ENCODE results near the gene LHFPL3. TPM values are rescaled to one million over a fixed set of nuclear protein-coding genes. Genes with fewer than 3 reads are reported as not detected.

Gene LHFPL3
- total and polyA plus RNA-seq, 2 donors (not counting 1 experiment from before 2014, with no cell fraction given): not detected

DNA sequence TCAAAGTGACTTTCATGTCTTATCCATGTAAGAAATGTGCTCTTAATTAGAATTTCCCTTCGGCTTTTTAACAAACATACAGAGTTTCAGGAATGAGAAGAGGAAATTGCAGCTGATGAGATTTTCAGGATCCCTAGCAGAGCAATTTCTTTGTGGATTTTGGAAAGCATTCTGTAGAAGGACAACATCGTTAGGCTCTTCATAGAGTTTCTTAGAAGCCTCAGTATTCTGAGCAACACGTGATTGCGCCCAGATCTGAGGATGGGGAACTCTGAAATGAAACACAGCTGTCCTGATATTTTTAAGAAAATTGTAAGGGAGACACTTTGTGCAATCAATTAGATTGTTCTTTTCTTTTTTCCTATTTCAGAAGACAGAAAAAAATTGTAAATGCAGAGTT is 85.8 kb downstream of the LHFPL3 start:
- ChIA-PET POLR2A (no interaction called here), CTCF (no interaction called here)
- H3K4me1 ChIP-seq (ENCODE audit: control insufficient read depth in 2 of 2, insufficient read depth in 2 of 2, low read length in 2 of 2): no peaks in the 10 kb centered on the region
- TF ChIP-seq, protein P1, sequence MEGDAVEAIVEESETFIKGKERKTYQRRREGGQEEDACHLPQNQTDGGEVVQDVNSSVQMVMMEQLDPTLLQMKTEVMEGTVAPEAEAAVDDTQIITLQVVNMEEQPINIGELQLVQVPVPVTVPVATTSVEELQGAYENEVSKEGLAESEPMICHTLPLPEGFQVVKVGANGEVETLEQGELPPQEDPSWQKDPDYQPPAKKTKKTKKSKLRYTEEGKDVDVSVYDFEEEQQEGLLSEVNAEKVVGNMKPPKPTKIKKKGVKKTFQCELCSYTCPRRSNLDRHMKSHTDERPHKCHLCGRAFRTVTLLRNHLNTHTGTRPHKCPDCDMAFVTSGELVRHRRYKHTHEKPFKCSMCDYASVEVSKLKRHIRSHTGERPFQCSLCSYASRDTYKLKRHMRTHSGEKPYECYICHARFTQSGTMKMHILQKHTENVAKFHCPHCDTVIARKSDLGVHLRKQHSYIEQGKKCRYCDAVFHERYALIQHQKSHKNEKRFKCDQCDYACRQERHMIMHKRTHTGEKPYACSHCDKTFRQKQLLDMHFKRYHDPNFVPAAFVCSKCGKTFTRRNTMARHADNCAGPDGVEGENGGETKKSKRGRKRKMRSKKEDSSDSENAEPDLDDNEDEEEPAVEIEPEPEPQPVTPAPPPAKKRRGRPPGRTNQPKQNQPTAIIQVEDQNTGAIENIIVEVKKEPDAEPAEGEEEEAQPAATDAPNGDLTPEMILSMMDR (IDR thresholded peaks at IDR 0.05): no peak
- TF ChIP-seq EZH2 (IDR thresholded peaks at IDR 0.05; ENCODE audit: borderline replicate concordance, insufficient read depth, low read depth, low read length, poor library complexity, severe bottlenecking): no peak
- no peak overlapping the region for H2AFZ ChIP-seq (ENCODE audit: insufficient read depth, low read depth, low read length, poor library complexity, severe bottlenecking)
- H3K36me3 ChIP-seq (replicated peaks in 1 of 2; ENCODE audit: control extremely low read depth in 1 of 2, control insufficient read depth in 1 of 2, extremely low read depth in 1 of 2, insufficient read depth in 2 of 2, low read length in 1 of 2): no peaks in the 10 kb centered on the region
- H3K9me3 Mint-ChIP-seq (ENCODE audit: insufficient read depth): no peaks in the 10 kb centered on the region
- no peaks in the 10 kb centered on the region for H3K9me3 ChIP-seq (ENCODE audit: control extremely low read depth in 1 of 3, control insufficient read depth in 2 of 3, insufficient read depth in 1 of 3, low read length in 2 of 3)
- no peak overlapping the region for H3K4me2 ChIP-seq (replicated peaks; ENCODE audit: low read depth, low read length, poor library complexity, severe bottlenecking)
- no peak overlapping the region for H3K27ac Mint-ChIP-seq
- ATAC-seq (ENCODE audit: low read depth) (no peak), DNase-seq (no peak)
- no peaks in the 10 kb centered on the region for H4K20me1 ChIP-seq (ENCODE audit: control insufficient read depth, insufficient read depth, low read length, poor library complexity, severe bottlenecking)
- H3K4me1 Mint-ChIP-seq: no peaks in the 10 kb centered on the region
- no peak overlapping the region for H3K4me3 ChIP-seq (ENCODE audit: control extremely low read depth in 1 of 5, extremely low read depth in 1 of 5, insufficient read depth in 1 of 5, low read depth in 2 of 5, low read length in 4 of 5)
- H3K9ac ChIP-seq (ENCODE audit: low read length): no peak overlapping the region
- H3K4me3 Mint-ChIP-seq: no peak overlapping the region
- H3K27me3 ChIP-seq (replicated peaks in 1 of 4; ENCODE audit: control extremely low read depth in 1 of 4, control insufficient read depth in 3 of 4, insufficient read depth in 4 of 4, low read length in 3 of 4): no peaks in the 10 kb centered on the region
- WGBS (ENCODE audit: insufficient coverage): no CpG with 5 or more reads among the region's 4 CpGs
- intact Hi-C loops (cut with micrococcal nuclease): no loop called here
- no peaks in the 10 kb centered on the region for H3K79me2 ChIP-seq (ENCODE audit: control insufficient read depth, insufficient read depth, low read length)
- no peaks in the 10 kb centered on the region for H3K27me3 Mint-ChIP-seq
- H3K27ac ChIP-seq (ENCODE audit: low read length in 2 of 2): no peak overlapping the region

DNA sequence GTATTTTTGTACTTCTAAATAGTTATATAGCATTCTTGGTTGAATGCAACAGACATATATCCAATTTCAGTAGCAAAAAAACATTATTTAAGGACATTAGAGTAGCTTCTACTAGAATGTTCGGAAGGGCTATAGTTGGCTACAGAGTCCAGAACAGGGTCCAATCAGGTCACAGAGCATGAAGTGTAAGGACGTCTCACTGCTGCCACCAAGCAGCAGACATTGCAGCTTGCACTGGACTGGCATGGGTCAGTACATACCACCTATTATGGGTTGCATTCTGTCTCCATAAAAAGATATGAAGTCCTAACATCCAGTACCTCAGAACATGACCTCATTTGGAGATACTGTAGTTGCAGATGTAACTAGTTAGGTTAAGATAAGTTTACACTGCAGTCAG is 87.3 kb downstream of the LHFPL3 start:
- CTCF ChIA-PET: interaction anchor here (1.2 kb wide), 1 partner anchor 15 kb away, joined by 3 read pairs; no protein-coding TSS in a partner anchor
- Mint-ChIP-seq H3K27ac (no peak overlapping the region), H3K27me3 (no peaks in the 10 kb centered on the region)

More for the DNA sequence above, 87.3 kb downstream of the LHFPL3 start:
- H4K20me1 ChIP-seq (ENCODE audit: control insufficient read depth, insufficient read depth, low read length, poor library complexity, severe bottlenecking): no peaks in the 10 kb centered on the region
- no peak overlapping the region for H3K4me3 Mint-ChIP-seq
- DNase-seq (no peak), ATAC-seq (ENCODE audit: low read depth) (no peak)
- POLR2A ChIA-PET: no interaction called here
- no peak overlapping the region for H2AFZ ChIP-seq (ENCODE audit: insufficient read depth, low read depth, low read length, poor library complexity, severe bottlenecking)
- no peaks in the 10 kb centered on the region for H3K9me3 ChIP-seq (ENCODE audit: control extremely low read depth in 1 of 3, control insufficient read depth in 2 of 3, insufficient read depth in 1 of 3, low read length in 2 of 3)
- TF ChIP-seq, protein P1 (IDR thresholded peaks at IDR 0.05): no peak
- no peak for TF ChIP-seq EZH2 (IDR thresholded peaks at IDR 0.05; ENCODE audit: borderline replicate concordance, insufficient read depth, low read depth, low read length, poor library complexity, severe bottlenecking)
- no peak overlapping the region for H3K27ac ChIP-seq (ENCODE audit: low read length in 2 of 2)
- no peak overlapping the region for H3K4me3 ChIP-seq (ENCODE audit: control extremely low read depth in 1 of 5, extremely low read depth in 1 of 5, insufficient read depth in 1 of 5, low read depth in 2 of 5, low read length in 4 of 5)
- no peaks in the 10 kb centered on the region for H3K4me1 Mint-ChIP-seq
- H3K36me3 ChIP-seq (replicated peaks in 1 of 2; ENCODE audit: control extremely low read depth in 1 of 2, control insufficient read depth in 1 of 2, extremely low read depth in 1 of 2, insufficient read depth in 2 of 2, low read length in 1 of 2): no peaks in the 10 kb centered on the region
- H3K27me3 ChIP-seq (replicated peaks in 1 of 4; ENCODE audit: control extremely low read depth in 1 of 4, control insufficient read depth in 3 of 4, insufficient read depth in 4 of 4, low read length in 3 of 4): no peaks in the 10 kb centered on the region
- no peaks in the 10 kb centered on the region for H3K9me3 Mint-ChIP-seq (ENCODE audit: insufficient read depth)
- WGBS (ENCODE audit: insufficient coverage): 100% methylated on average over 2 of the region's 2 CpGs
- H3K4me2 ChIP-seq (replicated peaks; ENCODE audit: low read depth, low read length, poor library complexity, severe bottlenecking): no peak overlapping the region
- H3K9ac ChIP-seq (ENCODE audit: low read length): no peak overlapping the region
- intact Hi-C loops (cut with micrococcal nuclease): no loop called here
- H3K79me2 ChIP-seq (ENCODE audit: control insufficient read depth, insufficient read depth, low read length): no peaks in the 10 kb centered on the region
- H3K4me1 ChIP-seq (ENCODE audit: control insufficient read depth in 2 of 2, insufficient read depth in 2 of 2, low read length in 2 of 2): no peaks in the 10 kb centered on the region

All from B cell (primary cell).